HG02678 (cell line): Measurements from ENCODE around the gene AGPAT2.

Experiments
- ATAC-seq: cut with Tn5 transposase; IDR thresholded peaks from one replicate; pipeline ENCODE4 v1.9.1; 2021; ENCODE audit warnings: mild to moderate bottlenecking, moderate library complexity; ENCODE audit not compliant: unreplicated experiment

AGPAT2 gene

GRCh38 chr9:136686794-136687711 is at the start of gene AGPAT2:
Gene AGPAT2 (minus strand): TSS chr9:136687457. CDS start chr9:136687357, 100 bp downstream.
- no peak for ATAC-seq

DNA sequence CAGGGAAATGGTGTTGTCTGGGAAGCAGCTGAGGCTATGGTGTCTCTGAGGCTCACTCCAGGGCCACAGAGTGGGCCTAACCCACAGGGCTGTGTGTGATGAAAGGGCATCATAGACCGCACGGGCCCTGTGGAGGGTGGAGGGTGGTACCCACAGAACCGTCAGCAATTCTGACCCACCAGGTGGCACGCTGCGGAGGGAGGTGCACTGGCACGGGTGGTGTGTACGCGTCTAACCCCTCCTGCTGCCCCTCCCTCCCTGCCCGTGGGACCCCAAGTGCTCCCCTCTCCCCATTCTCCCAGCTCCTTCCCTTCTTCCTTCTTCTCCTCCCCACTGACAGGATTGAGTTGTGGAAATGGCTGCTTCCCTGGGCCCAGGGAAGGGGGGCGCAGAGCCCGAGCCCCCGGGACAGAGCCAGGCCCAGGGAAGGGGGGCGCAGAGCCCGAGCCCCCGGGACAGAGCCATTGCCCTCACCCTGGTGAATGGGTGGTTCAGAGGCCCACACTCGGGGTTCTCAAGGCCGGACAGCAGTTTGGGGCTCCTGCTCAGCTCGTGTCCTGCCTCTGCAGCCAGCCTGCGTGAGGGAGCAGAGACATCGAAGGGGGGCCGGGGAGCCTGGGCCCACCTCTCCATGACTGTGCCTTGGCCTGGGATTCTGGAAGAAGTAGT is 48.7 kb upstream of the AGPAT2 start:
- ATAC-seq = no peak

DNA sequence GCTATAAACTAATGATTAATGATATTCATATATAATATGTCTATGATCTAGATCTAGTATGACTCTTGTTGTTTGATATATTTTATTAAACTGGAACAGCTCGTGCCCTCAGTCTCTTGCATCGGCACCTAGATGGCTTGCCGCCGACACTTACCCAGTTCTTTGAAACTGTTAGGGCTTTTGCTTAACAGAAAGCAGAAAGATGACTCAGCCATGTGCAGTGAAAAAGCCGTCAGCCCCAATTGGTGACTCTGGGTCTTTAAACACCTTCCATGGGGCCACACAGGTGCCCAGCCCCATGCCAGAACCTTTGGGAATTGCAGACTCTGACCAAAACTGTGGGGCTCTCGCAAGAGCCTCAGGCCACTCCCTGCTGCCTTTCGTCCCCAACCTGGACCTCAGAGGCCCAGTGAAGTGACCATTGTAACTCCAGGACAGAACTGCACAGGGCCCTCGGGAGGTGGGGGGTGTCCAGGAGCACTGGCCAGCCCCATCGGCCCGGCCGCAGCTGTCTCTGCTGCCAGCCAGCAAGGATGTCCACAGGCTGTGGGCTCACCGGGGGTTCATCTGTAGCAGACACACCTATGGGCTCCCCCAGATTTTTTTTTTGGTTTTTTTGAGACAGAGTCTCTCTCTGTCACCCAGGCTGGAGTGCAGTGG is 47.7 kb upstream of the AGPAT2 start:
- no peak for ATAC-seq

DNA sequence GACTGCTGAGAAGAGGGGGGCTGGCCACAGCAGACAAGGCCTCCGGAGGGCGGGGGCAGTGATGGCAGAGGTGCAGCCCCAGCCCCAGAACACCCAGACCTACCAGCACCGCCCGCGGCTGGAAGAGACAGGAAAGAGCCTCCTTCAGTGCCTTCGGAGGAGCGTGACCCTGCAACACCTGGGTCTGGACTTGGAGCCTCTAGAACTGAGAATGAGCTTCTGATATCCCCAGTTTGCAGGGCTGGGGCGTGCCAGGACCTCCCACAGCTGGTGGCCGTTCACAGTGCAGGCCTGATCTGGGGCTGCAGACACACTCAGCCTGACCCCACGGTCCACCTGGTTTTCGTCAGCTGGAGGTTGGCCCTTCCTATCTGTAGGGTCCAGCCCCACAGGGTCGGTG is 46.4 kb upstream of the AGPAT2 start:
- no peak for ATAC-seq

GRCh38 chr9:136732444-136733178 is 45.4 kb upstream of the AGPAT2 start:
- ATAC-seq = no peak

GRCh38 chr9:136729926-136730325 is 42.7 kb upstream of the AGPAT2 start:
- no peak for ATAC-seq

GRCh38 chr9:136729144-136729543 is 41.9 kb upstream of the AGPAT2 start:
- no peak for ATAC-seq

DNA sequence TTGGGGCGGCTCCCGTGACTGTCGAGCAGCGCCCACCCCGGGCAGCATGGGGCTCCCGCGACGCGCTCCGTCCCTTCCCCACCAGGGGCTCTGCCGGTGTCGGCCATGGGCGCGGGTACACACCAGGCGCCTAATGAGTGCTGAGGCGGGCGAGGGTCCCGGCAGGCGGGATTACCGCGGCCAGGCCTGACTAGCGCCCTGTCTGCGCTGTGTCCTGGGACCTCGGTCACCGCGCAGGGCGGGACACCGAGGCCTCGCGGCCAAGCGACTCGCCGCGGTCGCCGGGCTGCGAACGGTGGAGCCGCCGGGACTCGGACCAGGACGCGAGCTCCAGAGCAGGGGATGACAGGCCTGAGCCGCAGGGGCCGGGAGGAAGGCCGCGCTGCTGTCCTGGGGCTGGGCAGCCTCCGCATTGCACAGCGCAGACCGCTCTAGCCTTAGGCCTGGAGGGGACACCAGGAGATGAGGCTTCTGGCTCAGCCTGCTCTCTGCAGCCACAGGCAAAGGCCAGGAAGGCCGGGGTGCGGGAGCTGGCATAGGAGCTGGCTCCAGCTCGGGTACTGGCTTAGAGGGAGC is 41.4 kb upstream of the AGPAT2 start:
- peak; percentile 25 for ATAC-seq

- peak; percentile 68 for ATAC-seq
Measured at GRCh38 chr9:136728080-136728547, 40.9 kb upstream of the AGPAT2 start.

- no peak for ATAC-seq
Measured at GRCh38 chr9:136726631-136727191, 39.5 kb upstream of the AGPAT2 start.

DNA sequence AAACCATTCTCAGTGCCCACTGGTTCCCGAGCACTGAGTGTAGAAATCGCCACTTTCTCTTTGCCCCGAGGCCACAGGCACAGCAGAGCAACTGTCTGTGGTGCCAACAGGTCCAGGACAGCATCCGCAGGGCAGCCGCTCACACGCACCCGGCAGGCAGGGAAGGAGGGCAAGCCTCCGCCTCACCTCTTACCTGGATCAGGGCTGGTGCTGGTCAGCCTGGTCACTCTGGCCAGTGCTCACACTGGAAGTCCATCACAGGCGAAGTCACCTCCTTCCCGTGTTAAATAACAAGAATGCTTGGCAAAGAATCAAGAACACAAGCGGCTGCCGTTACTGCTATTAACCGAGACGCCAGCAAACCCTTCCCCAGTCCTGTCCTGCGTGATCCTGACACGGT is 38.9 kb upstream of the AGPAT2 start:
- no peak for ATAC-seq

DNA sequence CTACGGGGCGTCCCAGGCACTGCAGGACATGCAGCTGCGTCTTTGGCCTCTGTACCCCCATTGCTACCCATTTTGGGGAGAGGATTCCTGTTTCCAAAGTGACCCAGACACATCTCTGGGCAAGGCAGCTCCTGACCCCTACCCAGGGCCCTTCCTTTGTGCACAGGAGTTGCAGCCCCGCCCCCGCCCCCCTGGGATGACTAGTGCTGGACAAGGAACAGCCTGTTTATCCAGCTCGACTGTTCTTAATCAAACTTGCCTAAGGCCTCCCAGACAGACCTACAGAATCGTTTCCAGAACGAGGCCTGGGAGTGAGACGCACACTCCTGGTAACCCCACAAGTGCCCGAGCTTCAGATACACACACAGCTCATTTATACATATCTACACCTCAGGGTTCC is 38.4 kb upstream of the AGPAT2 start:
- ATAC-seq = no peak

DNA sequence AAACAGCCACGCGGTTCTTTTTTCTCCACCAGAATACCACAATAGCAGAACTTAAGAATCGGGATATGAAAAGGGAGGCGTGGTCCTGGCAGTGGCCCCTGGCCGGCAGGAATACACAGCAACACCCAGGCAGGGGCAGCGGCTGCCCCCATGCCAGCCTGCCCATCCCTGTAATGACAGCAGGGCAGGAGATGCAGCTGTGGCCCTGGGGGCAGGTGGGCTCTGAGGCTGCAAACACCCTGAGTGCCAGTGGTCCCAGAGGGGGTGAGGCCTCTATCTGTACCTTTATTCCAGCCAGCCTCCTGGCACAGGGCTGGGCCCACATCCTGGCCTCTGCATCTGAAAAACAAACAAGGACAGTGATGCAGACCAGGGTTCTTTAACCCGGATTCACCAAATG is 37.5 kb upstream of the AGPAT2 start:
- no peak for ATAC-seq

DNA sequence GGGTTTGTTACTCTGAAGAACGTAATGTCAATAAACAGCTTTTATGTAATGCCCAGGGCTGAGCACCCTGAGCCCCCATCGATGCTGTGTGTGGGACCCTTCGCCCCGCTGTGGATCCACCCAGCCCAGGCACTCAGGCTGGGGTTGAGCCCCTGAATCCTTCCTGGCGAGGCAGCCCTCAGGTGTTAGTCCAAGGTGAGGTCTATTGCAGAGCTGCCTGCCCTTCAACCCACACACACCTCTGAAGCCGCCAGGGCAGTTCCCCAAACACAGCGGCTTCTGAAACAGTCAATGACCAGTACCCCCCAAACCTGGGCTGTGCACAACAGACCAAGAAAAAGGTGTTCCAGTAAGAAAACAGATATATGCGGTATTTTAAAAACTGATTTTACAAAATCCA is 36.7 kb upstream of the AGPAT2 start:
- no peak for ATAC-seq

DNA sequence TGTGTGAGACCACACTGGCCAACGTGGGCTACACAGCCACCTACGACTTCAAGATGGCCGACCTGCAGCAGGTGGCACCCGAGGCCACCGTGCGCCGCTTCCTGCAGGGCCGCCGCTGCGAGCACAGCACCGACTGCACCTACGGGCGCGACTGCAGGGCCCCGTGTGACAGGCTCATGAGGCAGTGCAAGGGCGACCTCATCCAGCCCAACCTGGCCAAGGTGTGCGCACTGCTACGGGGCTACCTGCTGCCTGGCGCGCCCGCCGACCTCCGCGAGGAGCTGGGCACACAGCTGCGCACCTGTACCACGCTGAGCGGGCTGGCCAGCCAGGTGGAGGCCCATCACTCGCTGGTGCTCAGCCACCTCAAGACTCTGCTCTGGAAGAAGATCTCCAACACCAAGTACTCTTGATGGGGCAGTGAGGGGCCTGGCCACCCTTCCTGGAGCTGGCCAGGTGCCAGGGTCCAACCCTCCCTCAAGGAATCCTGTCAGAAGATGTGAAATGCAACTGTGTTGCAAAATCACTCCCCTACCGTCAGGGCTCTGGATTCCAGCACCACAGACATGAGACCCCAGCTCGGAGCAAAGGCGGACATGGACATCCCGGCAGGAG is 36.2 kb upstream of the AGPAT2 start:
- ATAC-seq = no peak

- ATAC-seq = no peak
Measured at GRCh38 chr9:136722969-136723356, 35.7 kb upstream of the AGPAT2 start.

- ATAC-seq = no peak
Measured at GRCh38 chr9:136722093-136722968, 35.1 kb upstream of the AGPAT2 start.

DNA sequence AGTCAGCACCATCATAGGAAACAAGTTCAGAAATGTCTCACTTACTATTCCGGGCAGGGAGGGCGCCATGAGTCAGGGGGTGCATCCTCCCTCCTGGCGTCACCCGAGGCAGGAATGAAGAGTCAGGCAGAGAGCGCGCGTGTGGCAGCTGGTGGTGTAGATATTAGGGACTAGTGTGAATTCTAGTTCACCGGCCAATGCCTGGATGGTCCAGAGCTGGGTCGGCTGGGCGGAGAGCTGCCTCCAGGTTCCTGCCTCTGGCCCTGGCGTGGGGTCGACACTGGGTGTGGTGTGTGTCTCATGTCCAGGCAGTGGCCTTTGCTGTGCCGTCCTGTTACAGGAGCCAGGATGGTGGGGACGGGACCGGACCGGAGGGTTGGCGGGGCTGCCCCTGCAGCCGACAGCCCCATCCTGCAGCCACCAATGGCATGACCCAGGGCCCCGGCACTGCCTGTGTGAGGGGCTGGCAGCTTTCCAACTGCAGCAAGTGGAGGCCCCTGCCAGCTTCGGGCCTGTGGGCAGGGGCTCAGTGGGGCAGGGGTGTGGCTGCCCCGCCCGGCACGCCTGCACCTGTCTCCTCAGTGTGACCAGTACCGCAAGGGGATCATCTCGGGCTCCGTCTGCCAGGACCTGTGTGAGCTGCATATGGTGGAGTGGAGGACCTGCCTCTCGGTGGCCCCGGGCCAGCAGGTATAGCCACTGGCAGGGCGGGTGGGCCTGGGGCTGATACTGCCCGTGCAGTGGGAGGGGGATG is 34.3 kb upstream of the AGPAT2 start:
- no peak for ATAC-seq
